Tibial nerve (tissue), 4 donors: ENCODE measurements around the gene SSBP2. TPM values are rescaled to one million over a fixed set of nuclear protein-coding genes. Genes with fewer than 3 reads are reported as not detected.
"Not testable (repeated sequence)": the region's sequence is repeated elsewhere in the genome, so short reads cannot be mapped to it uniquely, and the experiment has no call there.

Source experiments
- DNase-seq, 2 donors: peaks; one replicate each; pipeline ENCODE4 v3.0.0-alpha.2; 2019; ENCODE audit warnings: low spot score in 2 of 2
- H3K27ac ChIP-seq, 4 donors: fragments of 200-600 bp; sonication (generic) in 3 of 4; one replicate each; pipeline ENCODE4 v1.5.1; 2017 to 2019; ENCODE audit warnings: mild to moderate bottlenecking in 1 of 4
- H3K27me3 ChIP-seq, 2 donors: fragments of 200-600 bp; sonication (generic) in 1 of 2; one replicate each; pipeline versions ENCODE4 v1.5.1 to v1.6.0; 2017 to 2019
- H3K36me3 ChIP-seq, 3 donors: fragments of 200-600 bp; sonication (generic); one replicate each; pipeline ENCODE4 v1.5.1; 2018 to 2019
- H3K4me1 ChIP-seq, 4 donors: fragments of 200-600 bp; sonication (generic) in 3 of 4; one replicate each; pipeline ENCODE4 v1.5.1; 2017 to 2019
- H3K4me3 ChIP-seq, 4 donors: fragments of 200-600 bp; sonication (generic) in 3 of 4; one replicate each; pipeline ENCODE4 v1.5.1; 2017 to 2019; ENCODE audit warnings: mild to moderate bottlenecking in 1 of 4, moderate library complexity in 1 of 4
- H3K9me3 ChIP-seq, 4 donors: fragments of 200-600 bp; sonication (generic) in 3 of 4; one replicate each; pipeline ENCODE4 v1.5.1; 2017 to 2019
- EP300 ChIP-seq, 2 donors: sonication (generic); formaldehyde crosslinking; IDR thresholded peaks; one replicate each; pipeline ENCODE4 v1.6.1; 2017; ENCODE audit warnings: antibody characterized with exemption in 2 of 2, mild to moderate bottlenecking in 1 of 2
- POLR2A ChIP-seq, 2 donors: fragments of 450-650 bp; IDR thresholded peaks; one replicate each; pipeline ENCODE4 v1.6.1; 2017; ENCODE audit warnings: antibody characterized with exemption in 2 of 2, mild to moderate bottlenecking in 2 of 2, moderate library complexity in 2 of 2
- WGBS, 2 donors: methylation state at CpG; one replicate each; pipeline ENCODE4 v1.1.5; 2018; 5-methylcytosine and 5-hydroxymethylcytosine counted together
- total RNA-seq, 4 donors: library from RNA; depleted of rRNA; stranded (reverse); fragments of >200 nt; gene quantifications; one replicate each; pipeline ENCODE4 v1.1.0, GENCODE V29; 2016
- TF ChIP-seq, protein P1 (sequence below), 5 experiments: fragments of 200-600 bp in 3 of 5; fragments of 450-650 bp in 2 of 5; sonication (generic) in 3 of 5; IDR thresholded peaks; one replicate each; pipeline ENCODE4 v1.5.1; 2016 to 2019; ENCODE audit warnings: antibody characterized with exemption in 5 of 5, mild to moderate bottlenecking in 3 of 5, moderate library complexity in 2 of 5

Gene SSBP2
- total RNA-seq, 4 donors from 2014 or later = 62.6 to 95.1 (median 77.5) TPM

DNA sequence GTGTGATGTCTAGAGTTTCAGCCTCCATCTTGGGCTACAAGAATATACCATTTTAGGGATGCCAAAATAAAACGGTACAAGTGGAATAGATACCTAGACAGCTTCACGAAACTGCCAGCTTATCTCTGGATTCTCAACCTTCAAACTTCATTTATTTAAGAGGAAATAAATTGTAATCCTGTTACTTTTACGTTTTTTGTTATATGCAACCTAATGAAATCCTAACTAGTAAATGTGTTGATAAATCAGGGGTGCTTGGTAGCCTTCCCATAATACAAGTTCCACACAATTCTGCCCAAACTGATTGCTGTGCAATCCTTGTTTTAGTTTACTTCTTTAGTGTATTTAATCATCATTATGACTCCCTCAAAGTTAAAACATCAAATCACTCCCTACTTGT, 75.5 kb downstream of the SSBP2 start:
- Histone ChIP-seq H3K36me3 (peaks cover 0 to 2% (median 0%) of the 10 kb centered on the region in 3 donors), H3K4me1 (peaks cover 0 to 12% (median 0%) of the 10 kb centered on the region in 4 donors), H3K9me3 (peaks cover 0 to 7% (median 0%) of the 10 kb centered on the region in 4 donors), H3K27me3 (no peaks in the 10 kb centered on the region), H3K27ac (no peak overlapping the region), H3K4me3 (no peak overlapping the region)
- 77 to 84% methylated on average over 3 of the region's 3 CpGs for WGBS, 2 donors
- TF ChIP-seq EP300 (IDR thresholded peaks at IDR 0.05) = no peak
- TF ChIP-seq, protein P1, sequence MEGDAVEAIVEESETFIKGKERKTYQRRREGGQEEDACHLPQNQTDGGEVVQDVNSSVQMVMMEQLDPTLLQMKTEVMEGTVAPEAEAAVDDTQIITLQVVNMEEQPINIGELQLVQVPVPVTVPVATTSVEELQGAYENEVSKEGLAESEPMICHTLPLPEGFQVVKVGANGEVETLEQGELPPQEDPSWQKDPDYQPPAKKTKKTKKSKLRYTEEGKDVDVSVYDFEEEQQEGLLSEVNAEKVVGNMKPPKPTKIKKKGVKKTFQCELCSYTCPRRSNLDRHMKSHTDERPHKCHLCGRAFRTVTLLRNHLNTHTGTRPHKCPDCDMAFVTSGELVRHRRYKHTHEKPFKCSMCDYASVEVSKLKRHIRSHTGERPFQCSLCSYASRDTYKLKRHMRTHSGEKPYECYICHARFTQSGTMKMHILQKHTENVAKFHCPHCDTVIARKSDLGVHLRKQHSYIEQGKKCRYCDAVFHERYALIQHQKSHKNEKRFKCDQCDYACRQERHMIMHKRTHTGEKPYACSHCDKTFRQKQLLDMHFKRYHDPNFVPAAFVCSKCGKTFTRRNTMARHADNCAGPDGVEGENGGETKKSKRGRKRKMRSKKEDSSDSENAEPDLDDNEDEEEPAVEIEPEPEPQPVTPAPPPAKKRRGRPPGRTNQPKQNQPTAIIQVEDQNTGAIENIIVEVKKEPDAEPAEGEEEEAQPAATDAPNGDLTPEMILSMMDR (IDR thresholded peaks at IDR 0.05) = no peak
- TF ChIP-seq POLR2A (IDR thresholded peaks at IDR 0.05) = no peak
- DNase-seq = no peak

DNA sequence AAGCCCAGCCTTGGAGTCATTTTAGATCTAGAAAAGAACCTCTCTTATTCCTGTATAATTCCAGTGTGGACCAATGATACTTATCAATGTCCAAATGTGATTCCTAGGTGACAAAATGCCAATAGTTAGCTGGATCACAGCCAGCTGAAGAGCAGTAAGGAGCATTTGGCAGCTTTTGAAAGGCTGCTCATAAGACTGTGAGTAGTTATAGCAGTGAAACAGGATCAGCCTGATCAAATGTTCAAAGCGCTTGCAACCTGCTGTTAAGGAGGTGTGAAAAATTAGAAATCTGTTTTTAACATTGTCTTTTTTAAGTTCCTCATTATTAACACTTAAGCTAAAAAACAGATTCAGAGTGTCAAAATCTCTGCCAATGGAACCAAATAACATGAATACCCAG, 85.1 kb downstream of the SSBP2 start:
- DNase-seq = no peak
- peaks cover 0 to 28% (median 2%) of the 10 kb centered on the region in 4 donors for H3K4me1 ChIP-seq
- TF ChIP-seq, protein P1 (IDR thresholded peaks at IDR 0.05) = no peak
- no peak for TF ChIP-seq EP300 (IDR thresholded peaks at IDR 0.05)
- TF ChIP-seq POLR2A (IDR thresholded peaks at IDR 0.05) = no peak
- H3K9me3 ChIP-seq = peaks cover 0 to 3% (median 0%) of the 10 kb centered on the region in 4 donors
- H3K27me3 ChIP-seq = no peaks in the 10 kb centered on the region
- no peak overlapping the region for H3K27ac ChIP-seq
- no peaks in the 10 kb centered on the region for H3K36me3 ChIP-seq
- WGBS, 2 donors = 97% methylated on average over 1 of the region's 1 CpG
- H3K4me3 ChIP-seq = no peak overlapping the region

DNA sequence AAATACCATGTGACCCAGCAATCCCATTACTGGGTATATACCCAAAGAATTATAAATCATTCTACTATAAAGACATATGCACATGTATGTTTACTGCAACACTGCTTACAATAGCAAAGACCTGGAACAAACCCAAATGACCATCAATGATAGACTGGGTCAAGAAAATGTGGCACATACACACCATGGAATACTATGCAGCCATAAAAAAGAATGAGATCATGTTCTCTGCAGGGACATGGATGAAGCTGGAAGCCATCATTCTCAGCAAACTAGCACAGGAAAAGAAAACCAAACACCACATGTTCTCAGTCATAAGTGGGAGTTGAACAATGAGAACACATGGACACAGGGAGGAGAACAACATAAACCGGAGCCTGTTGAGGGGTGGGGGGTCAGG, 90.3 kb downstream of the SSBP2 start:
- not testable (repeated sequence) for H3K27me3 ChIP-seq, H3K9me3 ChIP-seq, H3K27ac ChIP-seq, DNase-seq, H3K36me3 ChIP-seq, H3K4me3 ChIP-seq
- 89 to 100% methylated on average over 1 of the region's 1 CpG for whole genome bisulfite sequencing, 2 donors
- peaks cover 0 to 11% (median 4%) of the 10 kb centered on the region in 4 donors for H3K4me1 ChIP-seq

DNA sequence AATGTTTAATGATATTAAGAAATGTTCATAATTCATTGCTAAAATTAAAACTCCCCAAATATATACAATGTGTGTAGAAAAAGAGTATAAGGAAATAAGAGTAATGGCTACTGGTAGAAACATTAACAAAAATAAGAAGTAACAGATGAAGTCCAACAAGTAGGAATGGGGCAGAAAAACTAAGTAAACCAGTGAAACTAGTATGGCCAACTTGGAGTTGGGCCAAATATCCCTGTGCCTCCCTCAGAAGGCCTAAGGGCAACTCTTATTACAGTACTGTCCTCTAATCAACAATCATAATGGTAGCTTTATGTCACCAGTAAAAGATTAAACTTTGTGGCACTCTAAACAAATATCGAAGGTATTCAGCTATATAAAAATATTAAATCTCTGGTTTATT, 93.5 kb downstream of the SSBP2 start:
- H3K27me3 ChIP-seq = no peaks in the 10 kb centered on the region
- peak overlapping the region in 1 of 4 donors; percentile 6 for H3K27ac ChIP-seq
- H3K4me1 ChIP-seq = peaks cover 0 to 14% (median 4%) of the 10 kb centered on the region in 4 donors
- H3K4me3 ChIP-seq = no peak overlapping the region
- peaks cover 0 to 13% (median 0%) of the 10 kb centered on the region in 3 donors for H3K36me3 ChIP-seq
- TF ChIP-seq EP300 (IDR thresholded peaks at IDR 0.05) (no peak), POLR2A (IDR thresholded peaks at IDR 0.05) (no peak)
- TF ChIP-seq, protein P1 (IDR thresholded peaks at IDR 0.05) = no peak
- H3K9me3 ChIP-seq = peaks cover 0 to 6% (median 0%) of the 10 kb centered on the region in 4 donors
- 47 to 55% methylated on average over 1 of the region's 1 CpG for WGBS, 2 donors
- no peak for DNase-seq

DNA sequence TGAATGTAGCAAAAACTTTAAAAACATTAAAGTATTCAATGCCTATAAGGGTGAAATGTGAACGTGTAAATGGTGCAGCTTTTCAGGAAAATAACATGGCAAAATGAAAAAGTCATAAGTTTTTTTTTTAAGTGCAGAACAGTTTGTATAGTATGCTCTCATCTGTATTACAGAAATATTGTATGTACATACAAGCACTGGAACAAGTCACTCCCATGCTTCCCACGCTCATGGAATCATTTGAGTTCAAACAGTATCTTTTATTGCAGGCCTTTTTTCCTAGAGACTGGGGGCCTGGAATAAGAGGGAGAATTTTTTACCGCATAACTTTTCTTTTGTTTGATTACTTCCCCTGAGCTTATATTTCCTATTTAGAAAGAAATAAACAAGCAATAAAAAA, 94.1 kb downstream of the SSBP2 start:
- Histone ChIP-seq H3K36me3 (peaks cover 0 to 14% (median 0%) of the 10 kb centered on the region in 3 donors), H3K9me3 (peaks cover 0 to 6% (median 0%) of the 10 kb centered on the region in 4 donors), H3K4me3 (no peak overlapping the region), H3K27ac (no peak overlapping the region), H3K4me1 (peaks cover 0 to 15% (median 4%) of the 10 kb centered on the region in 4 donors), H3K27me3 (no peaks in the 10 kb centered on the region)
- DNase-seq = no peak
- TF ChIP-seq POLR2A (IDR thresholded peaks at IDR 0.05) (no peak), EP300 (IDR thresholded peaks at IDR 0.05) (no peak)
- TF ChIP-seq, protein P1 (IDR thresholded peaks at IDR 0.05) = no peak
- 44% methylated on average over 3 of the region's 3 CpGs for WGBS, 2 donors

DNA sequence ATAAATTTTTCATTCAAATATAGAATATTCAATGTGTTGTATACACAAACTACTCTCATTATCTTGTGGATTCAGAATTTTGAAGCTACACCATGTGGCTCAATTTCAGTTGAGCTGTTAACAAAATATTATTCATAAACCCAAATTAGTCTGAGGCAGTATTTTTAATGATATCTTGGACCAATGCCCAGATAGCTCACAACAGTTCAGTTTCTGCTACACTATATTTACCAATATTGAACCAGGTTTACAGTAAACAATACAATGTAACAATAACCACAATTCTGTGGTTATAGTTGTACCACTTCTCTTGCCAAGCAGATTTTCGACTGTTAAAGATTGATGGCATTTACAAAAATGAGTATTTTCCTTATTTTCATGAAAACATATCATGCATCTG, 99.9 kb downstream of the SSBP2 start:
- Histone ChIP-seq H3K36me3 (peaks cover 0 to 21% (median 0%) of the 10 kb centered on the region in 3 donors), H3K4me1 (peaks cover 0 to 15% (median 3%) of the 10 kb centered on the region in 4 donors), H3K4me3 (no peak overlapping the region), H3K27me3 (no peaks in the 10 kb centered on the region), H3K9me3 (no peaks in the 10 kb centered on the region), H3K27ac (no peak overlapping the region)
- 41% methylated on average over 1 of the region's 1 CpG for WGBS, 2 donors
- TF ChIP-seq, protein P1 (IDR thresholded peaks at IDR 0.05) = no peak
- TF ChIP-seq EP300 (IDR thresholded peaks at IDR 0.05) = no peak
- TF ChIP-seq POLR2A (IDR thresholded peaks at IDR 0.05) = no peak
- no peak for DNase-seq
